Measurements from ENCODE around the gene COMMD10. TPM values are rescaled to one million over a fixed set of nuclear protein-coding genes. Genes with fewer than 3 reads are reported as not detected.

Gene COMMD10
- total RNA-seq, 1 donor from 2014 or later: 31.5 TPM

DNA sequence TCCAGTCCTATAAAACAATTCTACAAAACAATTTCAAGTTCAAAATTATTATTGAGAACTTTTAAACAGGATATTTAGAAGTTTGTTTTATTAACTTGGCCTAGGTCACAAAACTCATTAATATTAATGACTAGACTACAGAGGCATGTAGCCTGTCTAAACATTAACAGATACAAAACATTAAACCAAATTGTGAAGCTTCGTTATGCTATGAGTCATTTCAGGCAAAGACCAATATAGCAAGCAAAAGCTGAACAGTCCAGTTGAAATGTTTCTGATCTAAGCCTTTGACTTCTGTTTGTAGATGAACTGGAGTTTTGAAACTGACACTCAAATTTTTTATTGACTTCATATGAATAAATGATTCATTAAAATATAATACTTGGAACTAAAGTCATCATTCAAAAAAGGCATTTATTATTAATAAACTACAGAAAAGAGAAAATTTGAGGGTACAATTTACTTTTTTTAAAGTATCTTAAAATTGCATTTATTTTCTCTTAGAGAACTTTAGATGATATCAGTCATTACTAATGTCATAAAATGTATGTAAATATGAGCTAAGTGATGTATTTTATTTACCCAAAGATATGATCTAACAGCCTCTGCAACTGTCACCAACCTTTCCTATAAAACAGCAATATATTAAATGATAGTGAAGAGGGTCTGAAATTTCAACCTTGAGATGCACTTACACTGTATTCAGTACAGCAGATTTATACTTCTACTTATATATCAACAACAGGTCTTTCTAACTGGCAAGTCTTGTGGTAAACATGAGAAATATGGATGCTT lies 188.8 kb downstream of the COMMD10 start:
- no peak for DNase-seq
- intact Hi-C loops (cut with DNase I): no loop called here
- ATAC-seq (ENCODE audit: poor library complexity): no peak

DNA sequence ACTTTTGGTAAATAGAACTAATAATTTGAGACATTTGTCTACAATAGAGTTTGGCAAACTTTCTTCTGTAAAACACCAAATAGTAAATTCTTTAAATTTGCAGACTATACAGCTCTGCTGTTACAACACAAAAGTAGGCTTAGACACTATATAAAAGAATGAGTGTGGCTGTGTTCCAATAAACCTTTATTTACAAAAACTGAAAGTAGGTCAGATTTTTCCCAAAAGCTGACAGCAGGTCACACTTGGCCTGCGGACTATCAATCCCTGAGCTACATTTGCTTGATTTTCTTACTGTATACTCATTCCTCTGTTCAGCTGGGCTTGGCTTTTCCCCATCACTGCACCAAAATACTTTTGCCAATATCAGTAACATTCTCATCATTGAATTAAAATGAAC lies 189.4 kb downstream of the COMMD10 start:
- intact Hi-C loops (cut with DNase I): no loop called here
- DNase-seq (no peak), ATAC-seq (ENCODE audit: poor library complexity) (no peak)

DNA sequence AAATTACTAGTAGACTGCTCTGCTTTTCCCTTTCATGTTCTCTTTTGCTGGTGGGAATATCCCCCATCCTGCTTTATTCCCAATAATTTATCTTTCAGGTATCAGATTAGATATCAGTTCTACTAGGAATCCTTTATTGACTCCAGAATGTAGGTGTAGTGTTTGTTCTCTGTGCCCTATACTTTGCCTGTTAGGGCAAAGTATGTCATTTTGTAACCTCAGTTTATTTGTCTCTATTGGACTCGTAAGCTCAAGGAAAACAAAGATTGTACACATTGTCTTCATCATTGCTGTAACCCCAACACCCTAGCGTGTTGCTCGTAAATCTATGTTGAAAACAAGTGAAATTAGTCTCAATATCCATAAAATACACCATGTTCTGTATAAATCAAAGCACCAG lies 190.5 kb downstream of the COMMD10 start:
- intact Hi-C loops (cut with DNase I): no loop called here
- no peak for ATAC-seq (ENCODE audit: poor library complexity)
- DNase-seq: no peak

DNA sequence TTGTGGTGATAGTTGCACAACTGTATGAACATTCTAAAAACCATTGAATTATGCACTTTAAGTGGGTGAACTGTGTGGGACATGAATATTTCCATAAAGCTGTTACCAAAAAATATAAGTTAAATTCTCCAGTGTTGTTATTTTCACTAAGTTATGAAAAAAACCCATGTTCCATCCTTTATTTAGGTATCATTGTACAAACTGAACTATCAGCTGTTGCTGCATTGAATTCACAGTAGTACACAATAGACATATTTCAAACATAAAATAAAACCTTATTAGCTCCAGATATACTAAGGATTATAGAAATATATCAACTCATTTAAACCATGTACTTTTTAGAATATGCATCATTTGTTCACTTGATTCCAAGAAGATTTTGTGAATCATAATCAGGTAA lies 192.1 kb downstream of the COMMD10 start:
- DNase-seq (no peak), ATAC-seq (ENCODE audit: poor library complexity) (no peak)
- intact Hi-C loops (cut with DNase I): no loop called here

DNA sequence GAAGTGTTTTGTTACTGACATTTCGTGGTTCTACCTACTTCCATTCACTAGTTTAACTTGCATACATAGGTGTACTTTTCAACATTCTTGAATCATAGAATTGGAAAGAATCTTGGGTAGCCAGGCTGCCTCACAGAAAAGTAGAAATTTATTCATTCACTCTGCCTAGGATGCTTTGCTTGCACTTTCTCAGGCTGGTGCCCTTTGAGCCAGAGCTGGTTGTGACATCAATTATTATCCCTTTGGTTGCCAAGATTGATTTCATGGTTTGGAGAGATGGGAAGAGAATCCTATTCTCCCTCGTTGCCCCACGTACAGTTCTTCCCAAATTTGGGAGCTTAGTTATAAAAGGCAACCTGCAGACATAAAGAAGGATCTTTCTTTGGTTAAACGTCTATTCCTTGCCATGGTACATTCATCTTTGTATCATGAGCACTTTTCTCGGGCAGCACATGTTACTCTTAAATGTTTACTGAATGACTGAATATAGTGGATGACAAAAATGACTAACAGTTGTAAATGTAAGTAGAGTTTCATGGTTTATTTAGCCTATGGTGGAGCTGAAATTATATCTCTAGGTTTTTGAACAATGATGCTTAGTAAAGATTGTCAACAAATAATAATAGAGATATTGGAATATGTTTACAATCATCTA lies 195.5 kb downstream of the COMMD10 start:
- DNase-seq (no peak), ATAC-seq (ENCODE audit: poor library complexity) (no peak)
- intact Hi-C loops (cut with DNase I): no loop called here

DNA sequence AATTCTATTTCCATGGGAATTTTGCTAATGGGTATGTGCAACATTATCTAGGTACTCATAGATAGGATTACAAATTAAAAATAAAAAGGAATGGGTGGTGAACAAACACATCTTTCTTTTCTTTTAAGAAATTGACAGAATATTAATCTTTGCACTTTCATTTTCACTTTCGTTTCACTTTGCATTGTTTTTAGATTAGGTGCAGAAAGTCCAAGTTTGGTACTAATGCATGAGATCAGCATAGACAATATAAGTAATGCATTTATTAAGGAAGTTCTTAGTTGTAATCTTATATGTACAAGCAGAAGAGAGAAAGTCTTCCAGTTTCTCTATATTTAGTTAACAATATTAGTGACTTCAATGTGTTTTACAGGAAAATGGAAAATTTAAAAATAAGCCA lies 196.5 kb downstream of the COMMD10 start:
- DNase-seq (no peak), ATAC-seq (ENCODE audit: poor library complexity) (no peak)
- intact Hi-C loops (cut with DNase I): no loop called here

DNA sequence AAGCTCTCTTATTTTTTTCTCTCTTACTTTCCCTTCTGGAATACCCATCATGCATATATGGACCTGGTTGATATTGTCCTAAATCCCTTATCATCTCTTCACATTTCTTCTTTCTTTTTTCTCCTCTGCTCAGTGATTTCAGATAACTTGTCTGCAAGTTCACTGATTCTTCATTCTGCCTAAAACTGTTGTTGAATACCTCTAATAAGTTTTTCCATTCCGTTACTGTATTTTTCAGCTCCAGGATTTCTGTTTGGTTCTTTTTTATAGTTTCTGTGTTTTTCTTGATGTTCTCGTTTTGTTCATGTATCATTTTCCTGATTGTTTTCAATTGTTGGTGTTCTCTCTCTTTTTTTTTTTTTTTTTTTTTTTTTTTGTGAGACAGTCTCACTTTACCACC lies 203.7 kb downstream of the COMMD10 start:
- intact Hi-C loops (cut with DNase I): no loop called here
- no peak for DNase-seq
- ATAC-seq (ENCODE audit: poor library complexity): no peak

DNA sequence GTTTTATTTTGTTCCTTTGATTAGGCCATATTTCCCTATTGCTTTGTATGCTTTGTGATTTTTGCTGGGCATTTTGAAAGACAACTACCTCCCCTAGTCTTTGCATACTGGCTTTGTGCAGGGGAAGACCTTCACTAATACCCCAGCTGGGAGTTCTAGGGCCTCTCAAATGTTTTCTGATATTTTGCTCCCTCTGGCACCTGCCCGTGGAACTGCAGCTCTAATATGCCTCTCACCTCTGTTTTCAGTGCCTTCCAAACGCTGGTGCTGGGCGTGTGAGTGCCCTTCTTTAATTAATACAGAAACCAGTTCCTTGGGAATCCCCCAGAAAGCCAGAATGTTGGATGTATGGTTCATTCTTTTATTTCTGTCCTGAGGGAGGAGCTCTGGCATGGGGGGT lies 204.5 kb downstream of the COMMD10 start:
- intact Hi-C loops (cut with DNase I): no loop called here
- DNase-seq (no peak), ATAC-seq (ENCODE audit: poor library complexity) (no peak)

DNA sequence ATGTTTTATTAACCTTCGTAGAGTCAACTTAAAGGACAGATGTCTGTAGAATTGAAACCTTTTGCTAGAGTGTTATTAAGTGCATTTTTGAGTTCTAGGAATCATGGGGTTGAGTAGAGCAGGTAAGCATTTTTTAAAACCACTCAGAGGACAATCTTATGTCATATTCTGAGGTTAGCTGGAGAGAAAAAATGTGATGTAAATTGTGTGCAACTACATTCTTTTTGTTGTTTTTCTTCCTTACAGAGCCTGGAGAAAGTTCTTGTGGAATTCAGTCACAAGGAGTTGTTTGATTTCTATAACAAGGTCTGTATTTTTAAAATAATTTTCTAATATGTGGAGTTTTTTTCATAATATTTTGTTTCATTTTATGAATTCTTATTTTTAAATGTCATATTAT lies 206.4 kb downstream of the COMMD10 start:
- intact Hi-C loops (cut with DNase I): no loop called here
- DNase-seq (no peak), ATAC-seq (ENCODE audit: poor library complexity) (no peak)

DNA sequence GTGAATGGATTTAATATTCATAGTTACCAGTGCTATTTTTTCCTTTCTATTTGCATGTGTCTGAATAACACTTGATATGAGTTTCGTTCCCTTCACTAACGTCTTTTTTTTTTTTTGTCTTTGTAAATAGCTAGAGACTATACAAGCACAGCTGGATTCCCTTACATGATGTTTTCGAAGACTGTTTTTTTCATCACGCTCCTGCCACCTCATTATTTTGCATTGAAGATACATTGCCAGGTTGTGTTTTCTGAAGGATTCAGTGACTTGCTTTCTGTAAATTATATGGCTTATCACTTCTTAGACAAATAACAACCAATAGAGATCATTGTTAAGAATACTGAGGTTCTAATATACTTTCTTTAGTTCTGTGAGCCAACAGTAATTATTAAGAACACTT lies 207.5 kb downstream of the COMMD10 start:
- intact Hi-C loops (cut with DNase I): no loop called here
- ATAC-seq (ENCODE audit: poor library complexity): no peak
- no peak for DNase-seq

DNA sequence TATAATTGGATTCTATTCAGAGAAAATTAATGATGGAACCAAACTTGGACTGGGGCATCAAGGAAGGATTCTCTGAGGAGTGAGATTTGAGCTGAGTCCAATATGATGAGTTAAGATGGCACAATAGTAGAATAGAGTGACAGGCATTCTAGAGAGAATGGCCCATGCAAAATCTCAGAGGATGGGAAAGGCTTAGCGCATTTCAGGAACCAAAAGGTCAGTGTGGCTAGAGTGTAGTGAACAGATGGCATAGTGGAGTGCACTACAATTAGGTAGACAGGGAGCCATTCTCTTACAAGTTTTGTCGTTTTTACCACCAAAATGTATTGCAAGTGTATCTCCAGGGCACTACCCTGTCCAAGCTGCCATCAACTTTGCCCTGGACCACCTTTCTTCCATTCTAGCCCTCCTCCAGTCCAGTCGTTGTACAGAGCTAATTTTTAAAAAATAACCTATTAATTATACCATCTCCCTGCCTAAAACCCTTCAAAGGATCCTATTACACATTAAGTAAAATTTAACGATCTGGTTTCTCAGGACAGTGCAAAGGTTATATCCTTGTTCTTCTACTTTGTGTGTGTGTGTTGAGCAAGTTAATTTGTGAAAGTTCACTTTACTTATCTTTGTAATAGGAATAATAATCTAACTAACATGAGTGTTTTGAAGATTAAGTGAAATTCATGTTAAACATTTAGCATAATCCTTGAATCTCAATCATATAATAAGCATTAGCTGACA lies 211.7 kb downstream of the COMMD10 start:
- DNase-seq: no peak
- intact Hi-C loops (cut with DNase I): no loop called here
- no peak for ATAC-seq (ENCODE audit: poor library complexity)

DNA sequence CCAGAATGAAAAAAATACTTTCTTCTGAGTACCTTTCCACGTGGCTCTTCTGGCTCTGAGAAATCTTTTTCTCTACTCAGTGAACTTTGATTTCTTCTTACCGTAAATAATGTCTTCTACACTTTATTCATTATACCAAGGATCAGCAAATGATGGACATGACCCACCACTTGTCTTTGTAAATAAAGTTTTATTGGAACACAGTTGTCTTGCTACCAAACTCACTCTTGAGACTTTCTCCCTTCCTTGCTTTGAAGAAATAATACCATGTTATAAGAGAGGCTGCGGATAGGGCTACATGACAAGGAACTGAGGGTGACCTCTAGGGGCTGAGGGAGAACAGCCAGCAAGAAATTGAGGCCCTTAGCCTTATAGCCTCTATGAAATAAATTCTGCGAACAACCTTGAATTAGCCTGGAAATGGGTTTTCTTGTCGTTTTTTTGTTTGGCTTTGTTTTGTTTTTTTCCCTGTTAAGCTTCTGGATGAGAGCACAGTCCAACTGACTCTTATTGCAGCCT lies 212.5 kb downstream of the COMMD10 start:
- intact Hi-C loops (cut with DNase I): no loop called here

DNA sequence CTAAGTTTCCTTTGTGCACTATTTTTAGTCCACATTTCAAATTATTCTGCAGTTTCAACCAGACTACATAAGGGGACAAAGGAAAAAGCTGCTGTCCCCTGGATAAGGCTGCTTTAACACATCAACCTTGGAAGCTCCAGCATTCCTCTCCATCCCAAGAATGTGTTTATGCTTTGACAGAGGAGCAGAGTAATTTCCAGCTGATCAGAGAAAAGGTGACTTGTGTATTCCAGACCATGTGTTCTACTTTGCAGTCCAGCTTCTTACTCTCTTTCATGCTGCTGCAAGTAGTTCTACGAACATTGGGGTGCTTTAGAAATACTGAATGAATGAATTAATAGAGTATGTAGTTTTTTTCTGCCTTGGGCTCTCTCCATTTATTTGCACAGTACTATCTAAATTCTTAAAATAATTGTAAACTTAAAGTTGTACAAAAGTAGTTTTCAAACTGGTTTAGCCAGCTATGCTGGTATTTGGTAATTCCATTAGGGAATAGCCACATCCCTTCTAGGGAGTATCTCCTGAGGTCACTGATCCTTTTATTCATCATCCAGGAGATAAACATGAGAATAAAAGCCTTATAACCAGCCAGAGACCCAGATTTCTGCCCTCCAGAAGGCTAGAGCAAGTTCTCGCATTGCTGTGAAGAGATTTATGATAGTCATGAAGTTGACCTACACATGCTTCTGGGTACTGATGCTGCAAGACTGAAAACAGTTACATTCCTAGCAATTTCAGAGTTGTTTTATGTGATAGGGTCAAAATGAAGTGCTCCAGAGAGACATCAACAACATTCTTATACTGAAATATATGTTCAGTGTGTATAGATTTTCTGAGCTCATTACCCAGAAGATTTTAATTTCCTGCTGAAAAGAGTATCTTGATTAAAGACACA lies 215.2 kb downstream of the COMMD10 start:
- ATAC-seq (ENCODE audit: poor library complexity) (no peak), DNase-seq (no peak)
- intact Hi-C loops (cut with DNase I): no loop called here

More for the DNA sequence above, 212.5 kb downstream of the COMMD10 start:
- ATAC-seq (ENCODE audit: poor library complexity): no peak
- no peak for DNase-seq

DNA sequence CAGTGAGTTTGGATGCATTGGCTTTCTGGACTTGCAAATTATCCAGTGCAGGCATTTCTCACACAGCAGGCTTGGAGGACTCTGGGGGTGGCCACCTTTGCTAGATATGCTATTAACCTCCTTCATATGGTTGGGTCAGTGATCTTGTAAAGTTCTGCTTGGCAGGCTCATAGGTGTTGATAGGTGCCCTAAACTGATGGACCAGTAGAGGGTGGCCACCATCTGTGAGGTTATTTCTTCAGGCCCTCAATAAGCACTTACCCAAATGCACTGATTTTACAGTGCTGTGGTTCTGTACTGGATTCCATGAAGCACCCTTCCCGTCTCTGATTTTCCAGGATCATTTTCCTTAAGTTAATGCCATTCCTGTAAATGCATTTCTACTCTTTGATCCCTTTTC lies 216.3 kb downstream of the COMMD10 start:
- no peak for DNase-seq
- intact Hi-C loops (cut with DNase I): no loop called here
- no peak for ATAC-seq (ENCODE audit: poor library complexity)

DNA sequence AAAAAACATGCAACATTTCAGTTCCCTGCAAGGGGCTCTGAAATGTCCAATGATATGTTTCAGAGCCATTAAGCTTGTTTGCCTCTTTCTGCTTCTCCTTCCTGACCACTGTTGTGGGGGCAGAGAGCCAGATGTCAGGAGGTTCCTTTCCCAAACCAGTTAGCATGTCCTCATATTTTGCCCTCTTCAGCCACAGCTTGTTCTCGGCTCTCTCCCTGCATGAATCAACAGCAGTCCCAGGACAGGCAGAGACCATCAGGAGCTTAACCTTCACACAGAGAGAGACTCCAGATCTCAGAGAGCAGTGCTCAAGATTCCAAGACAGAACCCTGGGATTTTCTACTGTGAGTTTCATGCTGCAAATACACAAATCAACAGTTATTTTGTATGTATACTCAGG lies 218.5 kb downstream of the COMMD10 start:
- no peak for ATAC-seq (ENCODE audit: poor library complexity)
- intact Hi-C loops (cut with DNase I): no loop called here
- no peak for DNase-seq

DNA sequence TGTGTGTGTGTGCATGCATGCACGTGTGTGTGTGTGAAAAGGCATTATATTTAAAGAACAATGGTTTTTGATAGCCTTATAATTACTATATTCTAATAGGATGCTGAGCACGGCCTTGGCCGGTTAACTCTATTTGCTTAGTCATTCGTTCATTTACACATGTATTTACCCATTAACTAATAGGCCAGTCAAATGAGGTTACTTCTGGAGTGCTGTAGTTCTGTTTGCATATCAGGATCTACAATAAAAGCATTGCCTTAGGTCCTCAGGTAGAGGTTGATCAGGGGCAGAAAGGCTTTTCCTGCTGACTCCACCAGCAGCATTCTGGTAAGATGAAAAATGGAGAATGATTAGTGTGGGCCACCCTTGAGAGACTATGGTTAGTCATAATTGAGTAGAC lies 219.0 kb downstream of the COMMD10 start:
- ATAC-seq (ENCODE audit: poor library complexity) (no peak), DNase-seq (no peak)
- intact Hi-C loops (cut with DNase I): no loop called here

DNA sequence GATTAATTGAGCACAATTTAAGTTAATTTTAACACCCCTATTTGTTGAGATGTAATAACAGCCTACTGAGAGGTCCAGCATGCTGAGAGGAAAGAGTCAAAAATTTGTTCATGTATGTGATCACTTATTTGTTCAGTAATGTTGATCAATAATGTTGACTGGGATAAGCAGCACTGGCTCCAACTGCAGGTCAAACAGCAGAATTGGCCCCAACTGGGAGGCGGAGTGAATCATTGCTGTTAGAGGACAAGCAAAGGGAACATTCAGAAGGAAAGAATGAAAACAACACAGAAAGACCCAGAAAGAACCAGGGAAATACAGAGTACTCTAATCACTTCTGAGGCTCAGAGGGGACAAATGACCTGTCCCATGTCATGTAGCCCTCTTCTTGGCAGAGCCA lies 221.1 kb downstream of the COMMD10 start:
- DNase-seq: no peak
- intact Hi-C loops (cut with DNase I): no loop called here
- ATAC-seq (ENCODE audit: poor library complexity): no peak

DNA sequence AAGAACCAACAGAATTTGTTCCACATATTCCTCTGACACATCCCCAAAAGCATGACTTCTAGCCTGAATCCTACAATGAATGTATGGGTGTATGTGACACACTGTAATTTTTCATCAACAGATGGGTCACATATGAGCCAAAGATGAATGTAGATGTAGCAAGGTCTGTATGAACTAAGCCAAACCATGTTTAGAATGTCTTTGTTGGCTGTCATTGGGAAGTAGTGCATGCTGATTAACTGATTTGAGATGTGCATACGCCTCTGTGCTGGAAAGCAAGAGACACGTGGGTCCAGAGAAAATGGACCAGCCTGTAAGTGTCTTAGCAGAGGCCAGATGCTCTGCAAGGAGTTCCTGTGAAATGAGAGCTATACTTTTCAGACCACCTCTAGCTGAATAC lies 222.0 kb downstream of the COMMD10 start:
- ATAC-seq (ENCODE audit: poor library complexity) (no peak), DNase-seq (no peak)
- intact Hi-C loops (cut with DNase I): no loop called here

DNA sequence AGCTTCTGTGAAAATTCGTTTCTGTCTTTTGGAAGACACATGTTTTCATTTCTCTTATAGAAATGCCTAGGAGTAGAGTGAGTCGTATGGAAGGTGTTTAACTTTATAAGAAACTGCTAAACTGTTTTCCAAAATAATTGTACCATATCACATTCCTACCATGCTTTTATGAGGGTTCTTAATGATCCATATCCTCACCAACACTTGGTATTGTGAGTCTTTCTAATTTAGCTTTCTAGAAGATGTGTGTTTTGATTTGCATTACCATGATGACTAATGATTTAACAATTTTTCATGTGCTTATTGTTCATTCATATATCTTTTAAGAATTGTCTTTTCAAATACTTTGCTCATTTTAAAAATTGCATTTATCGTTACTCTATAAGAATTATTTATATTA lies 223.6 kb downstream of the COMMD10 start:
- DNase-seq (no peak), ATAC-seq (ENCODE audit: poor library complexity) (no peak)
- intact Hi-C loops (cut with DNase I): no loop called here

Data from Right ventricle myocardium superior (tissue), 1 donor.